Colonic mucosa (tissue), 4 donors: ENCODE results near the gene PDLIM4. TPM values are rescaled to one million over a fixed set of nuclear protein-coding genes. Genes with fewer than 3 reads are reported as not detected.
A peak's percentile ranks its signal among the peaks of the same experiment; 100 is the strongest.

ENCODE experiments used
- DNase-seq: peaks from one replicate; pipeline ENCODE4 v3.0.0-alpha.2; 2020
- H3K27ac ChIP-seq: fragments of 200-600 bp; one replicate; pipeline ENCODE4 v1.8.0; 2021
- H3K27me3 ChIP-seq: fragments of 200-600 bp; one replicate; pipeline ENCODE4 v1.8.0; 2021
- H3K36me3 ChIP-seq: fragments of 200-600 bp; one replicate; pipeline ENCODE4 v1.8.0; 2021
- H3K4me1 ChIP-seq: fragments of 200-600 bp; one replicate; pipeline ENCODE4 v1.8.0; 2021; ENCODE audit warnings: mild to moderate bottlenecking
- H3K4me3 ChIP-seq: fragments of 200-600 bp; one replicate; pipeline ENCODE4 v1.8.0; 2021
- H3K9ac ChIP-seq, 2 donors: one replicate each; pipeline ENCODE4 v1.7.0; 2013; ENCODE audit warnings: control low read depth in 2 of 2, low read depth in 2 of 2, low read length in 2 of 2
- H3K9me3 ChIP-seq: fragments of 200-600 bp; one replicate; pipeline ENCODE4 v1.8.0; 2021
- CTCF ChIP-seq: fragments of 200-600 bp; IDR thresholded peaks from one replicate; pipeline ENCODE4 v1.8.0; 2022; ENCODE audit warnings: antibody characterized with exemption, mild to moderate bottlenecking
- intact Hi-C: fragments of 100-400 bp; cut with DNase I; formaldehyde crosslinking; loops from one replicate; pipeline ENCODE4 v1.14.1; 2022
- total RNA-seq, 2 donors: library from RNA; stranded (reverse); fragmentation: NEBNext Ultra II Directional in 1 of 2; extraction: Animal tissue kit (Norgen Biotek cat#: 25700) in 1 of 2; gene quantifications; one replicate each; pipeline ENCODE4 v1.2.1, GENCODE V29; 2021
- donor health status: healthy.
- donor health status: DM: no; HTN: no; CAD: no.
- donor health status: DM: no; HTN: no; CAD: no.

Gene PDLIM4
- total RNA-seq, 2 donors from 2014 or later, result 2.3 to 14.3 TPM

- Histone ChIP-seq H3K9me3 (peaks cover 3% of the 10 kb centered on the region), H3K9ac (no peak overlapping the region), H3K4me1 (peaks cover 3% of the 10 kb centered on the region), H3K4me3 (no peak overlapping the region), H3K36me3 (no peaks in the 10 kb centered on the region), H3K27me3 (no peaks in the 10 kb centered on the region), H3K27ac (no peak overlapping the region)
- intact Hi-C loops, result no loop called here
- no peak for DNase-seq
- TF ChIP-seq CTCF, result no peak
Observed at GRCh38 chr5:132303589-132303988, 46.1 kb downstream of the PDLIM4 start.

- H3K27ac ChIP-seq, result no peak overlapping the region
- H3K4me3 ChIP-seq, result no peak overlapping the region
- DNase-seq, result no peak
- TF ChIP-seq CTCF, result no peak
- intact Hi-C loops, result no loop called here
- no peaks in the 10 kb centered on the region for H3K27me3 ChIP-seq
- peaks cover 3% of the 10 kb centered on the region for H3K4me1 ChIP-seq
- H3K36me3 ChIP-seq, result no peaks in the 10 kb centered on the region
- H3K9ac ChIP-seq, result no peak overlapping the region
- H3K9me3 ChIP-seq, result peaks cover 3% of the 10 kb centered on the region
Observed at GRCh38 chr5:132305420-132305819, 47.9 kb downstream of the PDLIM4 start.

GRCh38 chr5:132308701-132309100, 51.2 kb downstream of the PDLIM4 start:
- H3K4me1 ChIP-seq, result no peaks in the 10 kb centered on the region
- no peaks in the 10 kb centered on the region for H3K36me3 ChIP-seq
- H3K4me3 ChIP-seq, result no peak overlapping the region
- peaks cover 3% of the 10 kb centered on the region for H3K9me3 ChIP-seq
- no peak overlapping the region for H3K9ac ChIP-seq
- intact Hi-C loops, result no loop called here
- no peak for DNase-seq
- TF ChIP-seq CTCF, result no peak
- H3K27ac ChIP-seq, result no peak overlapping the region
- no peaks in the 10 kb centered on the region for H3K27me3 ChIP-seq

GRCh38 chr5:132309679-132310078, 52.2 kb downstream of the PDLIM4 start:
- Histone ChIP-seq H3K36me3 (no peaks in the 10 kb centered on the region), H3K27me3 (no peaks in the 10 kb centered on the region), H3K4me3 (no peak overlapping the region), H3K27ac (no peak overlapping the region), H3K4me1 (no peaks in the 10 kb centered on the region), H3K9me3 (peaks cover 3% of the 10 kb centered on the region), H3K9ac (no peak overlapping the region)
- intact Hi-C loops, result no loop called here
- TF ChIP-seq CTCF, result no peak
- no peak for DNase-seq

- Histone ChIP-seq H3K9me3 (peaks cover 3% of the 10 kb centered on the region), H3K36me3 (no peaks in the 10 kb centered on the region), H3K4me3 (no peak overlapping the region), H3K27me3 (no peaks in the 10 kb centered on the region), H3K9ac (no peak overlapping the region), H3K27ac (no peak overlapping the region), H3K4me1 (no peaks in the 10 kb centered on the region)
- no peak for TF ChIP-seq CTCF
- peak; percentile 39 for DNase-seq
- intact Hi-C loops, result no loop called here
Observed at GRCh38 chr5:132310141-132310834, 52.8 kb downstream of the PDLIM4 start.
